NCI-H1930 (cell line): ENCODE measurements around the gene CORO2B.

Source experiments
- DNase-seq, 2 experiments: peaks; one replicate each; lab custom pipeline; 2025; lab: John Stamatoyannopoulos, UW

Gene CORO2B

GRCh38 chr15:68574046-68574445 is 4.7 kb upstream of the CORO2B start:
- no peak for DNase-seq

DNA sequence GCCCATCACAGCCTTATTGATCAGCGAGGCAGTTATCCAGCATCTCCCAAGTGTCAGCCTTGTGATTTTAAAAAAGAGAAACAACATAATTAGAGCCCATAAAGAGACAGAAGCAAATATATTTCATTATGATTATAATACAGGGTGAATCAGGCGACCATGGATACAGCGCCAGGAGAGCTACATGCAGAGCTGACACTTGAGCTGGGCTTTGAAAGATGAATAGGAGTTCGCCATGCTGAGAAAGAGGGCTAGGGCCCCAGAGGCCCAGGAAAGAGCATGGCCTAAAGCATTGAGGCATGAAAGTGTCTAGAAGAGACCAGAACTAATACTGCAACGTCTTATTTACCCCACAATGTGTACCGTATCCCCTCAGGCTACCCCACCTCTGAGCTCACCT is 4.2 kb upstream of the CORO2B start:
- DNase-seq = no peak

DNA sequence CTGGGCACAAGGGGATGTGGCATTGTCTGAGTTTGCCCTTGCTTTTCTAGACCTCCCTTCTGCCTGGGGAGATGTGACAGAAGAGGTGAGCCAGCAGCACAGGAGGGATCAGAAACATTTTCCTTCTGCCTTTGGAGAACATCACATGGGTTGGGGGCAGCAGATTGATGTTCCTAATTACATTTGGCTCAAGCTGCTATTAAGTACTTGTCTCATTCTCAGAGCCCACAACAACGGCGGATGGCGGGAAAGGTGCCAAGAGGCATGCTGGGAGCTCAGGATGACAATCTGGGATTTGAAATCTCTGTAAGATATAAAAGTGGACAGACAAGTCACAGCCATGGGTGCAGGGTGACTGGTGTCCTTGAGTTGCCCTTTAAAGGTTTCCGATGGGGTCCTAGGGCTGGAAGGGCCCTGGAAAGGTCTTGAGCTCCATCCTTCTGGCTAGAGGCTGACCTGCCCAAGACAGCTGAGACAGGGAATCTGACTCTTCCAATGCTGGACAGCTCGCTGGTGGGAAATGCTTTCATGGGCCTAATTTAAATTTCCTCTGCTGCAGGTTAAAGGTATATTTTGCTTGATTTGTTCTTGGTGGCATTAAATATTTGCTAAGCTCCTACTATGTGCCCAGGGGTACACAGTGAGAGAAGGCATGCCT is 2.4 kb upstream of the CORO2B start:
- DNase-seq = no peak

- peak in 1 of 2 experiments; percentile 11 for DNase-seq
These were observed 416 bp upstream of the CORO2B start for GRCh38 chr15:68578175-68578979.

DNA sequence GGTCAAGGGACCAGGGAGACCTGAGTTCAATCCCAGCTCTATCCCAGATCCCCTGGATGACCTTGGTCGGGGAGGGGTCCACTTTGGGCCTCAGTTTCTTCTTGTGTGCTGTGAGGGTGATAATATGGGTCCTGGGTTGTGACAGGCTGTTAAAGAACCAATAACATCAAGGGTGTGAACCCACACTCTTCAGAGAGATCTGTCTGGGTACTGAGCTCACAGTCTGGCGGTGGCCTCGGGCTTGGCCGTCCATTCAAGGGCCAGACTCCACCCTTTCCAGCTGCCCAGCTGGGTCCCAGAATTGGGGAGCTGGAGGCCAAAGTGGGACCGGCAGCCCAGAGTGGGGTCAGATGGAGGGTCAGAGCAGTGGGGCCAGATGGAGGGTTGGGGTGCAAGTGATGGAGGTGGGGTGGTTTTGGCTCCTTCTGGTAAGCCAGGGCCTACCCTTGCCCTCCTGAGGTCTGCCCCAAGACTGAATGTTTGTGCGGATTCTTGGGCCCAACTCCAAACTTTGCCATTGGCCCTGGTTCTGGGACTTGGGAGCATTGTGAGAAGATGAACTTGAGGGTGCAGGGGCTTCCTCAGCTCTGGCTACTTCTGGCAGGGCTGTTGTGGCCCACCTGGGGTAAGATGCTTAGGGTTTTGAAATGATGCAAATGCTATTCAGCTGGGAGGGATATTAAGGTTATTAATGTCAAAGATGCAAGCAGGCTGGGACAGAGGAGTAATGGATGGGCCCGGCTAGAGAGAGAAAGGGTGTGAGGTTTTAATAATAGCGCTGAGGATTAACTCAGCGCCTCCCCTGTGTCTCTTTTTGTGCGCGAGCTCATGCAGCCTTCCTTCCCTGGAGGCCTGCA is 1.5 kb downstream of the CORO2B start:
- DNase-seq = no peak

DNA sequence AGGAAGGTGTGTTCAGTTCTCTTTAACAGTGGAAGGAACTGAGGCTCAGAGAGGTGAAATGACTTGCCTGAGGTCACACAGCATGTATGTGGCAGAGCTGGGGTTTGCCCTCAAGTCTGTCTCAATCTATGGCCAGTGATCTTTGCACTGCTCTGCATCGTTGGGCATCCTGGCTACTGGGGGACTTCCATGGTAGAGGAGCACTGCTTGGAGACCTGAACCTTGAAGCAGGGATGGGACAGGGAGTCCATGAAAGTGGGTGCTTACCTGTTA is 2.0 kb downstream of the CORO2B start:
- no peak for DNase-seq

DNA sequence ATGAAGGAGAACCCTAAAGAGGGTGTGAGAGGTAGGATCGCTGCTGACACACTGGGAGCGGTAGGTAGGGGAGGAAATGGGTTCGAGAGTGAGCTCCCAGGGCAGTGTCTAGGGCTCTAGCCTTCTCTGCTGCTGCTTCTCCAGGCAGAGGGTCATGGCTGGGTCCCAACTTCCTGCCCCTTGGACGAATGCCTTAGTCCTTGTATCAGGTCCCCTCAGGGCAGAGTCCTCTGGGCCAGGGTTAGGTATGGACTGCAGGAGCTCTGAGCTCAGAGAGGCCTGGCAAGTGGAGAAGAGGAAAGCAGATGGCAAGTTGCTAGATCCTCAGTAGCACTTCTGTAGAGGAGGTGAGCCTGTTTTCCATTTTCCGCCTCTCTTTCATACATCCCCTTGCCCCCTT is 2.9 kb downstream of the CORO2B start:
- no peak for DNase-seq

- no peak for DNase-seq
These were observed 3.4 kb downstream of the CORO2B start for GRCh38 chr15:68582236-68582635.

- DNase-seq = no peak
These were observed 4.1 kb downstream of the CORO2B start for GRCh38 chr15:68582864-68583263.

DNA sequence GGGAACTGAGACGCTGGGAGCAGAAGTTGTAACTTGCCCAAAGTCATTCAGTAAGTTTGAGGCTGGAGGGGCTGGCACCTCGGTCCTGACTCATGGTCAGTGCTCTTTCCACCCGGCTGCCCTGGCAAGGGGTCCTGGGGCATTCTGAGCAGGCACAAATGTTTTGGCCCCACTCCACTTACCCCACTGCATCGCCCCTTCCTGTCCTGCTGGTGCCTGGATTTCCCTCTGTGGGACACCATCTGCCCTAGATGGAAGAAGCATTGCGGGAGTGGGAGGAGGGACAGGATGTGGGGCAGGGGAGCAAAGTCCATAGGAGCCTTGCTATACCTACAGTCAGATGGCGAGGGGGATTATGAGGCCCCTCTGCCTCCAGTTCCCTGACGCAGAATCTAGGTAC is 4.5 kb downstream of the CORO2B start:
- no peak for DNase-seq

DNA sequence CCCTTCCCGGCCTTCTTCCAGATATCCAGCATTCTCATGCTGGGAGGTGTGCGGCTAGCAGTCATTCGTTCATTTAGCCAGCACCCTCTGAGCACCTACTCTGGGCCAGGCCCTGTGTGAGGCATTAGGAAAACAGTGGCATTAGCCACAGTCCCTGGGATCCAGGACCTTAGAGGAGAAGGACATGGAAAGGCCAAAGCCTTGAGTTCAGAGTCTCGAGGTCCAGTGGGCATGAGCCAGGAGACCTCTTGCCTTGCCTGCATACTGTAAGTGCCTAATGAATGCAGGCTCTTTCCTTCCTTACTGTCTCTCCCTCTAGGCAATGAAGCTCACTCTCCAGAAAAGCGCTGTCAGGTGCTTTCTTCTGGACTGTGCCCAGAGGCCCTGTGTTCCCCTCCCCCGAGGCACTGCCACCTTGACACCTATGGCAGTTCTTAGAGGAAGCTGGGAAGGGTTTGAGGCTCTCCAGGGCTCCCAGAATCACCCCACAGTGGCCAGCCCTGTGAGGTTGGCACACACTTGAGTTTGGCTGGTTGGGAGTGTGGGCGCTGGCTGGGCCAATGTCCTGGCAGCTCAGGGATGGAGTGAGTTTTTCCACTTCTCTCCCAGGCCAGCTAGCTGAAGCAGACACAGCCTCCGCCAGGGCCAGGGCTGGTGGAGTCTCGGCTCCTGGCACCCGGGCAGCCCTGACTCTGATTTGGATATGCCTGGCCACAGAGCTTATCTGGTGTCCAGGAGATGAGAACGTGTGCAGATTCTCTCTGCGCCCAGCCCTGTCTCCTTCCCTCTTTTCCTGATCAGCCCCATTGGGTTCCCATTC is 5.4 kb downstream of the CORO2B start:
- DNase-seq = no peak

DNA sequence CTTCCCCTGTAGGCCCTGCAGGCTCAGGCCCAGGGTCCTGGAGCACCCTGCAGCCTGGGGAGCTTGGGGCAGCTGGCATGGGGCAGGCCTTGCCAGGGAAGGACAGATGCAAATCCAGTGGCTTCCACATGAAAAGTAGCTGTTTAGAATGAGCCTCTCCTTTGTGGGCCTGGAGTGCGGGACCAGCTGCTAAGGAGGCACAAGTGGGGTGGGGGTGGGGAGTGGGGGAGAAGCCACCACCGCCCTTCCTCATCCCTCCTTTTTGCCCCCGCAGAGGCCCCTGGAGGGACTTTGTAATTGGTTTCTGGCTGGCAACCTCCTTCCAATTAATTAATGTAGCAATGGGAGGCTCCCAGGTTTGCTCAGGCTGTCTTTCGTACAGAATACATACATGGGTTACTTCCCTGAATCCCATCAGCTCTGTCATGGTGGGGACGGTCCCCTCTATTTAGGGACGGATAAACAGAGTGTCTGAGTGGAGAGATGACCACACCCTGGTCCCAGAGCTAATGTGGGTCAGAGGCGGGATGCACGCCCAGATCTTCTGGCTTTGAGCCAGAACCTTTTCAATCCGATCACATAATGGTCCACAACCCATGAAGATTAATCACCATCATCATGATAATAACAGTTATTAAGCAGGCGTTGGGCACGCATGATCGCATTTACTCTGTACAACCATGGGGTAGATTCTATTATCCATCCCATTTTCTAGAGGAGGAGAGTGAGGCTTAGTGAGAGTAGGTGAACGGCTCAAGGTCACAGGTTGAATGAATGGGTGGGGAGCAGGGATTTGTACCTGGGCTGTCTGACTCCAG is 6.2 kb downstream of the CORO2B start:
- DNase-seq = no peak

DNA sequence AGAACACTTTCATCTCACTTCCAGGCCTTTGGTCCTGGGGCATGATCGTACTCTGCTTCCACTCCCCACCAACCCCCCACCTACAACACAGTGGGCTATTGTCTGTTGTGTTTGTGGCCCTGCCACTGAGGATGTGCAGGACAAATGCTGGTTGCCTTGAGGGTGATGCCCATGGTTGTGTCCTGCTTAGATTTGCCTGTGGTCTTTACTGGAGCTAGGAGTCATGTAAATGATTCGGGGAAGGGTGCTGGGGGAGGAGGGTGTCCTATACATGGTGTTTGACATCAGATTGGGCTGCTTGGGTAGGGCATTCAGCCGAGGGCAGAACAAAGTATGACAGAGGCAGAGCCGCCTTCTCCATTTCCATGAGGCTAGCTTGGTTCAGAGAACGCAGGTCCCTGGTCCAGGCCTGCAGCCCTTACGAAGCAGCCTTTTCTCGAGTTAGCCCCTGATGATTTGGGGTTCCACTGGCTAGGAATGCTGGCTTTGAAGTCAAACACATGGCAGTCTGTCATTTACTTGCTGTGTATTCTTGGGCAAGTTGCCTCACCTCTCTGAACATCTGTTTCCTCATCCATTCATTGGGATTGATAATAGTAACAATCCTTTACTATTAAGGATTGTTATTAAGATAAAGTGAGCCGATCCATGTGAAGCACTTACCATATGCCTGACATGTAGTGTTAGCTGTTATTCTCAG is 6.9 kb downstream of the CORO2B start:
- no peak for DNase-seq

DNA sequence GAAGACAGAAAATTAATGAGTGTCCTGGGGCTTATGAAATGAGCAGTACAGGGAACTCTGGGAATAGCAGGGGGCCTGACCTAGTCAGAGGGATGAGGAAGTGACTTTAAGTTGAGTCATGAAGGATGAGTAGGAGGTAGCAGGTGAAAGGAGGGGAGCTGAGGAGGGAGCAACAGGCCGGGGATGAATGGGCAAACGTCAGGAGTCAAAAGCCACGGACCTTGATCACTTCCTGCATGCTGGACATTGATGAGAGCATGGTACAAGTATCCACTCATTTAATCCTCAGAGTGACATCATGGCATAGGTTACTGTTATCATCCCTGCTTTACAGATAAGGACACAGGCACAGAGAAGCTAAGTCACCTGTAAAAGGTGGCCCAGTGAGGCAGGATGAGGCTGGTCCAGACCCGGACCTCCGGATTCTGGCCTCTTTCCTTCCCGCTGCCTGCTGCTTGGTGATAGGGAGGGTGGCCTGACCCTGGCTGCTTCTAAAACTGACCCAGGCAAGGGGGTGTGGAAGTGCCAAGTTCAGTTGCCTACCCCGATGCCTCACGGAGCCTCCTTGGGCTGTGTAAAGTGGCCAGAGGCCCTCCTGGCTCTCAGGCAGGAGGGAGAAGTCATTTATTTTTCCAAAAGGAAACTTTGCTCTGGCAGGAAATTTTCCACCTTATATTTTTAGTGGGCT is 7.6 kb downstream of the CORO2B start:
- DNase-seq = no peak

GRCh38 chr15:68587769-68588385 is 9.1 kb downstream of the CORO2B start:
- DNase-seq = no peak

GRCh38 chr15:68589053-68589452 is 10.3 kb downstream of the CORO2B start:
- no peak for DNase-seq

DNA sequence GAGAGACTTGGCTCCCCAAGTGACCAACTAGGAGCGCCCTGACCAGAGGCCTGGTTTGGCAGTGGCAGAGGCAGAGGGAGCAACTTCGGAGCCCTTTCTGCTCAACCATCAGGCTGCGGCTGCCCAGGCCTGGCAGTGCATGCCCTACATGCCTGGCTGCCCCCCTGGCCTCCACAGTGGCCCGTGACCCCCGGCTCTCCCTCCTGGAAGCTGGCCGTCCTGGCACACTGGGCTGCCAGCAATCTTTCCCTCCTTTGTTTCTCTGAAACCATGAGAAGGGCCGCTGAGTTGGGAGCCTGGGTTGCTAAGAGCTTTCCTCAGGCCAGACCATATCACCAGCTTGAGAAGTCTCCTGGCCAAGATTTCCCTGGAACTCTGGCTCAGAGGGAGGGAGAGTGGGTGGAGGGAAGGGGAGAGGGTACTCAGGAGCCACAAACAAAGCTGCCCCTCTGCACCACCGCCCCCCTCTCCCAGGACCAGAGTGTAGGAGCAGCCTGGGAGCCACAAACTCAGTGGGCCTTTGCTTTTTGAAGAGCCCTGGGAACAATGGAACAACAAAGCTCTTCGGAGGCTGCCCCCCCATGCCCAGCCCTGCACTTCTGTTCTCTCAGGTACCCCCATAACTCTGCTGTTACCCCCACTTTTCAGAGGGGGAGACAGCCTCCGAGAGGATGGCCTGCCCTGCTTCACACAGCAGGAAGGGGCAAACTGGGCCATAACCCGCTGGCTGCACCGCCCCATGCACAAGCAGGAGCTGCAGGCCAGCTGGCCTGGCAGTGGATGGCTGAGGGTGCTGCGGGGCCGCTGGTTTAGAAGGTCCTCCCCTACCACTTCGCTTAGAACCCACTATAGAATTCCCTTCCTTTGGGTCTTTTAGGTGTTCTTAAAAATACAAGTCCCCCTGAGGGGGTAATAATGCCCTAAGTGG is 11.3 kb downstream of the CORO2B start:
- DNase-seq = no peak

DNA sequence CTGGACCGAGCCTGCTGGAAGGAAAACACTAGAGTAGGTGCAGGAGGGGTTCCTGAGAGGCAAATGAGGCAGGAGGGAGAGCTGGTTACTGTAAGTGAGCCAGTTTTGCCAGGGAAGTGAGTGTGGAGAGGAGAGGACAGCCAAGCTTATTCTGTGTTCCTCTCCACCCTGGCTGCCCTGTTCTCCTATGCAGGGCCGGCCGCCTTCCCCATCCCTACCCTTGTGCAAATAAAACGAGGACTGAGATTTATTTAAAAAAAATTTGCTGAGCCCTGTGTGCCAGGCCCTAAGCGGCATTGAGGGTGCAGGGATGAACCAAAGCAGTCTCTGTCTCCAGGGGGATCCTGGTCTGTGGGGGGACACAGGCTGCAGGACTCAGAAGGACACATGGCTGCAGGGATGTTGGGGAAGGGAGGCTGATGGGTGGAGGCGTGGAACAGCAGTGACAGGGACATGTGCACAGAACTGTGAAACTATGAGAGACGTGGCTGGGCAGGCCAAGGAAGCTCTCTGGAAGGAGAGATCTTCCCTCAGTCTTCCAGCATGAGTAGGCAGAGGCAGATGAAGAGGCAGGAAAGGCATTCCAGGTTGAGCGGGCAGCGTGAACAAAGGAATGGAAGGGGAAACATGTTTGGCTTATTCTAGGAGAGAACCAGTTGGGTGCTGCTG is 12.1 kb downstream of the CORO2B start:
- DNase-seq = no peak
